ENCODE results near the gene PCBP3. TPM values are rescaled to one million over a fixed set of nuclear protein-coding genes. Genes with fewer than 3 reads are reported as not detected.

PCBP3 gene
- total and polyA plus RNA-seq, 2 donors (not counting 3 experiments of a cell fraction or from before 2014, with no cell fraction given): 0.06 to 1.1 TPM

- BruUV-seq (replicated peaks): no TSS peak
- intact Hi-C loops (cut with micrococcal nuclease): no loop called here
- dilution Hi-C loops (cut with MboI; ENCODE audit: extremely low pct_ligation_motif_present, low sequenced_read_pairs): no loop called here
Observed at GRCh38 chr21:45790427-45790826, 146.9 kb downstream of the PCBP3 start.

More at GRCh38 chr21:45790427-45790826, 146.9 kb downstream of the PCBP3 start:
- H3K79me2 ChIP-seq (ENCODE audit: control insufficient read depth, insufficient read depth, low read length): no peaks in the 10 kb centered on the region
- POLR2A ChIA-PET: no interaction called here
- H3K4me3 ChIP-seq (replicated peaks in 1 of 3; ENCODE audit: insufficient read depth in 1 of 3, low read depth in 1 of 3, low read length in 3 of 3): no peak overlapping the region
- no peak overlapping the region for H3K27ac ChIP-seq (ENCODE audit: insufficient read depth, low read depth, low read length)
- no peaks in the 10 kb centered on the region for H3K9me1 ChIP-seq (replicated peaks; ENCODE audit: control insufficient read depth, extremely low read depth, insufficient read depth, low read length)
- DNase-seq (ENCODE audit: low read depth, low spot score) (no peak), FAIRE-seq (no peak)
- no peaks in the 10 kb centered on the region for H4K20me1 ChIP-seq (replicated peaks; ENCODE audit: control insufficient read depth, extremely low read depth, insufficient read depth, low read length)
- no peaks in the 10 kb centered on the region for H3K27me3 ChIP-seq (ENCODE audit: control insufficient read depth in 2 of 2, insufficient read depth in 2 of 2, low read length in 2 of 2)
- no peaks in the 10 kb centered on the region for H3K9me3 ChIP-seq (replicated peaks; ENCODE audit: control insufficient read depth, insufficient read depth, low read length)
- H2AFZ ChIP-seq (ENCODE audit: low read depth, low read length): no peak overlapping the region
- H3K36me3 ChIP-seq (ENCODE audit: control insufficient read depth in 2 of 2, extremely low read depth in 1 of 2, insufficient read depth in 2 of 2, low read length in 2 of 2): no peaks in the 10 kb centered on the region
- CTCF ChIA-PET: no interaction called here
- H3K4me1 ChIP-seq (ENCODE audit: control insufficient read depth, extremely low read depth, insufficient read depth, low read length): no peaks in the 10 kb centered on the region
- TF ChIP-seq MYC (IDR thresholded peaks at IDR 0.05; ENCODE audit: low read depth, low read length) (no peak), FOS (IDR thresholded peaks at IDR 0.05; ENCODE audit: borderline replicate concordance, insufficient read depth, low read length) (no peak), CTCF (IDR thresholded peaks at IDR 0.05; ENCODE audit: extremely low read depth in 1 of 2, insufficient read depth in 1 of 2, low read depth in 1 of 2, low read length in 2 of 2) (no peak), MAX (IDR thresholded peaks at IDR 0.05; ENCODE audit: insufficient read depth, insufficient read length) (no peak), POLR2A (IDR thresholded peaks at IDR 0.05; ENCODE audit: low read depth, low read length) (no peak)
- no peak overlapping the region for H3K4me2 ChIP-seq (ENCODE audit: insufficient read depth, low read length)
- no peak overlapping the region for H3K9ac ChIP-seq (replicated peaks; ENCODE audit: extremely low read depth, insufficient read depth, low read length)

All from endothelial cell of umbilical vein (primary cell).